ENCODE results near the gene ERGIC3. TPM values are rescaled to one million over a fixed set of nuclear protein-coding genes. Genes with fewer than 3 reads are reported as not detected.

ERGIC3 gene
- total and polyA plus RNA-seq, 2 of the 4 experiments (the other 2 are of a cell fraction) = 434 to 438 TPM

- no peak overlapping the region for H3K27ac ChIP-seq (ENCODE audit: insufficient read depth, low read length)
- H3K18ac ChIP-seq (ENCODE audit: low read depth, low read length) = no peak overlapping the region
- H2BK20ac ChIP-seq (ENCODE audit: low read depth, low read length) = no peak overlapping the region
- BruUV-seq (replicated peaks) = no TSS peak
- no peak overlapping the region for H2BK120ac ChIP-seq (ENCODE audit: low read depth, low read length)
- ATAC-seq (ENCODE audit: low read depth) (no peak), DNase-seq (no peak)
- no peak overlapping the region for H3K23ac ChIP-seq (ENCODE audit: low read depth, low read length)
- no peaks in the 10 kb centered on the region for H3K9me3 ChIP-seq (ENCODE audit: control insufficient read depth, insufficient read depth, low read length)
- 100% methylated on average over 1 of the region's 1 CpG; no CpG with 5 or more reads in 1 of the 2 experiments for WGBS, 2 experiments (ENCODE audit: extremely low coverage in 2 of 2, insufficient read length in 1 of 2)
- peaks cover 83% of the 10 kb centered on the region for H3K36me3 ChIP-seq (ENCODE audit: control insufficient read depth, insufficient read depth, low read length)
- H3K4me3 ChIP-seq (ENCODE audit: insufficient read depth, low read depth, low read length) = no peak overlapping the region
- H3K9ac ChIP-seq (ENCODE audit: low read depth, low read length) = no peak overlapping the region
- in situ Hi-C loops (cut with MboI; ENCODE audit: low sequenced_read_pairs) (no loop called here), intact Hi-C loops (cut with micrococcal nuclease) (no loop called here), dilution Hi-C loops (cut with HindIII; ENCODE audit: low sequenced_read_pairs, unreplicated experiment) (no loop called here)
- no peak overlapping the region for H2BK5ac ChIP-seq (ENCODE audit: low read depth, low read length, poor library complexity, severe bottlenecking)
- no peaks in the 10 kb centered on the region for H3K79me1 ChIP-seq (ENCODE audit: low read depth in 1 of 2, low read length in 2 of 2)
- H3K4me1 ChIP-seq (ENCODE audit: control insufficient read depth, insufficient read depth, low read length) = no peaks in the 10 kb centered on the region
- no peak overlapping the region for H3K4ac ChIP-seq (ENCODE audit: low read depth, low read length)
- H3K56ac ChIP-seq (ENCODE audit: extremely low read depth, insufficient read depth, low read length) = no peak overlapping the region
- no peaks in the 10 kb centered on the region for H3K9me1 ChIP-seq (ENCODE audit: insufficient read depth, low read length)
- H2BK15ac ChIP-seq (ENCODE audit: low read depth, low read length) = no peak overlapping the region
- H4K91ac ChIP-seq (ENCODE audit: insufficient read depth, low read depth, low read length) = no peak overlapping the region
- no peak overlapping the region for H2AFZ ChIP-seq (replicated peaks; ENCODE audit: low read length, poor library complexity)
- TF ChIP-seq MAFK (IDR thresholded peaks at IDR 0.05; ENCODE audit: low read depth, low read length) (no peak), RFX5 (IDR thresholded peaks at IDR 0.05; ENCODE audit: low read depth, low read length) (no peak), POLR2A (IDR thresholded peaks at IDR 0.05; ENCODE audit: low read depth, low read length) (no peak), NFE2L2 (IDR thresholded peaks at IDR 0.05; ENCODE audit: low read depth, low read length) (no peak), RCOR1 (IDR thresholded peaks at IDR 0.05; ENCODE audit: insufficient replicate concordance, low read length) (no peak)
- H3K4me2 ChIP-seq (ENCODE audit: low read depth, low read length) = no peak overlapping the region
- ChIA-PET CTCF (interaction anchor here (0.8 kb wide), 1 partner anchor 64 kb away, joined by 3 read pairs; no protein-coding TSS in a partner anchor), POLR2A (ENCODE audit: unreplicated experiment) (no interaction called here)
- H3K14ac ChIP-seq (replicated peaks; ENCODE audit: low read depth, low read length) = no peak overlapping the region
- no peak overlapping the region for H2AK9ac ChIP-seq (replicated peaks; ENCODE audit: low read depth, low read length, poor library complexity)
- H4K5ac ChIP-seq (ENCODE audit: low read depth, low read length) = no peak overlapping the region
- no peaks in the 10 kb centered on the region for H4K20me1 ChIP-seq (ENCODE audit: insufficient read depth, low read length)
- H3K27me3 ChIP-seq (ENCODE audit: control insufficient read depth, insufficient read depth, low read length) = no peaks in the 10 kb centered on the region
- no peak overlapping the region for H4K8ac ChIP-seq (ENCODE audit: low read depth in 2 of 2, low read length in 2 of 2)
- H2AK5ac ChIP-seq (ENCODE audit: low read depth, low read length) = no peak overlapping the region
Measured at GRCh38 chr20:35499271-35499670, 42.6 kb upstream of the ERGIC3 start.

Measured in IMR-90 (cell line).